ENCODE data around the gene AFG3L2.

DNA sequence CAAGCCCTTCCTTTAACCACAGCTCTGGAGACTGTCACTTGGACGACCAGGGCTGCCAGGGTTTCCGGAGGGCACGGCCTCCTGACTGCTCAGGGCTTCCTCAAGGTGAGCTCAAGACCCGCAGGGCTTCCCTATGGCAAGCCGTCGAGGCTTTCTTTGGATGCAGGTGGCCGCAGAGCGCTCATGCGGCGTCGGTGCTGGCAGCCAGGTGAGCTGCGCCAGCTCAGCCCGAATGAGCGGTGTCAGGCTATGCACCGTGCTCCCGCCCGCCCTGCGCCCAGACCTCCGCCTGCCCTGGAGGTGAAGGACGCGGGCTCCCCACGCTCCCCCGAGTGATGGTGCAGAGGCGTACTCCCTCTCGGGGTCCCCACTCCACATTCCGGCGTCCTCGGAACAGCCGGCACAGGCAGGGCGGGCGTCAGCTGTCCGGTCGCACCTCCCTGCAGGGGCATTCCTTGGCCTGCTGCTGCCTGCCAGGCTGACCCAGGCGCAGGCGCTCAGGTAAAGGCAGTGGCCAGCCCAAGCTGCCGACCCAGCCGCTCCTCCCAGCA is 89.8 kb downstream of the AFG3L2 start:
- TF ChIP-seq EZH2 (IDR thresholded peaks at IDR 0.05) (no peak), POLR2AphosphoS5 (IDR thresholded peaks at IDR 0.05; ENCODE audit: borderline replicate concordance, low read depth, low read length) (no peak), FOXP2 (optimal IDR thresholded peaks at IDR 0.05; ENCODE audit: control extremely low read depth, extremely low read length, insufficient read depth) (no peak)

Data from SK-N-MC (cell line).